Gastrocnemius medialis (tissue), 4 donors: ENCODE data around the gene SLC29A3.

Experiments used
- POLR2A ChIP-seq, 2 donors: fragments of 450-650 bp; IDR thresholded peaks; one replicate each; pipeline ENCODE4 v1.6.1; 2017; ENCODE audit warnings: antibody characterized with exemption in 2 of 2, mild to moderate bottlenecking in 2 of 2, moderate library complexity in 2 of 2
- TF ChIP-seq, protein P1 (sequence below), 5 experiments: fragments of 450-650 bp in 3 of 5; fragments of 200-600 bp in 2 of 5; sonication (generic) in 2 of 5; IDR thresholded peaks in 4 of 5; conservative IDR thresholded peaks in 1 of 5; 1 replicate in 4 of 5; 2 replicates in 1 of 5; pipeline ENCODE4 v1.5.1; 2016 to 2019; ENCODE audit warnings: antibody characterized with exemption in 5 of 5, mild to moderate bottlenecking in 3 of 5, moderate library complexity in 3 of 5

DNA sequence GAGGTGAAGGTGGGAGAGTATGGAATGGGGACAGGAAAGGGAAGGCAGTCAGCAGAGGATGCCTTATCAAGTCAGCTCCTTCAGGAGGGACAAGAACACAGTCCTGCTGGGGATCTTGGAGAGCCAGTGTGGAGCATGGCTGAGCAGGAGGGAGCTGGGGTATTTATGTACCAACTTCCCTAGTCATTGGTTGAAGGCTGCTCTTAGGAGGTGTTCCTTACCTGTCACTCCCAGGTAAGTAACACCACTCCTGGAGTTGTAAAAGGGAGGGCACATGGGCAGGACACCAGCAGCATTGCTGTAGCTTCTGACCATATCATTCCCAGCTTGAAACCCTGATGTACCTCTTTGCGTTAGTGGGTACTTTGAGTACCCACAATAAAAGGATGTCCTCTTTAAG, 29.8 kb downstream of the SLC29A3 start:
- TF ChIP-seq, protein P1, sequence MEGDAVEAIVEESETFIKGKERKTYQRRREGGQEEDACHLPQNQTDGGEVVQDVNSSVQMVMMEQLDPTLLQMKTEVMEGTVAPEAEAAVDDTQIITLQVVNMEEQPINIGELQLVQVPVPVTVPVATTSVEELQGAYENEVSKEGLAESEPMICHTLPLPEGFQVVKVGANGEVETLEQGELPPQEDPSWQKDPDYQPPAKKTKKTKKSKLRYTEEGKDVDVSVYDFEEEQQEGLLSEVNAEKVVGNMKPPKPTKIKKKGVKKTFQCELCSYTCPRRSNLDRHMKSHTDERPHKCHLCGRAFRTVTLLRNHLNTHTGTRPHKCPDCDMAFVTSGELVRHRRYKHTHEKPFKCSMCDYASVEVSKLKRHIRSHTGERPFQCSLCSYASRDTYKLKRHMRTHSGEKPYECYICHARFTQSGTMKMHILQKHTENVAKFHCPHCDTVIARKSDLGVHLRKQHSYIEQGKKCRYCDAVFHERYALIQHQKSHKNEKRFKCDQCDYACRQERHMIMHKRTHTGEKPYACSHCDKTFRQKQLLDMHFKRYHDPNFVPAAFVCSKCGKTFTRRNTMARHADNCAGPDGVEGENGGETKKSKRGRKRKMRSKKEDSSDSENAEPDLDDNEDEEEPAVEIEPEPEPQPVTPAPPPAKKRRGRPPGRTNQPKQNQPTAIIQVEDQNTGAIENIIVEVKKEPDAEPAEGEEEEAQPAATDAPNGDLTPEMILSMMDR (IDR thresholded peaks at IDR 0.05 in 4 of 5, conservative IDR thresholded peaks at IDR 0.05 in 1 of 5): no peak
- TF ChIP-seq POLR2A (IDR thresholded peaks at IDR 0.05): no peak
